ENCODE measurements around the gene CDH26.

The CDH26 gene

DNA sequence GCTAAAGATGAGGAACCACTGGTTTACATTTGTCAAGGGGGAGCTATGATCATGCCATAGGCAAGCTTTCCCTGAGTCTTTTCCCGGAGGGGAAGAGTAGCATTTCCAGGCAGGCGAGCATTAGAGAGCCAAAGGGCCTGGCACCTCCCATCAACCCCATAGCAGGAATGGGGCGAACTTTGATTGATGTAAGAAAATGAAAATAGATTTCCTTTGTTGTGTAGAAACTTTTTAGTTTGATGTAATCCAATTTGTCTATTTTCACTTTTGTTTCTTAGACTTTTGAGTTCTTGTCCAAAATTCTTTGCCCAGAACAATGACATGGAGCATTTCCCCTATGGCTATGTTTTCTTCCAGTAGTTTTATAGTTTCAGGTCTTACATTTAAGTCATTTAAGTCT, 85.2 kb downstream of the CDH26 start:
- no peak for TF ChIP-seq CTCF (IDR thresholded peaks at IDR 0.05)

DNA sequence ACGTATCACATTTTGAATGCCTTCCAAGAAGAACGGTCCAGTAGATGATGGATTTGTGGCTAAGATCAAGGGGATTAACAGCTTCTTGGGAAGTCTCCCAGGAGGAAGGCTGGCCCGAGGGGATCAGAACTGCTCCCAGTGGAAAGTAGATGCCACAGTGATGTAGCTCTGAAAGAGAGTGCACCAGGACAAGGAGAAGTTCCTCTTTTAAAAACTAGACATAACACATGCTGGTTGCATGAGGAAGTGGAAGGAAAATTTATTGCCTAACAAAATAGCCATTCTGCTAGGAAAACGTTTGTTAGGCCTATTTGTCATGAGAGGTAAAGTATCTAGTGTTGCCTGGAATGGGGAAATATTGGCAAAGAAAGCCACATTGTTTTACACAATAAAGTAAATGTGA, 87.8 kb downstream of the CDH26 start:
- no peak for TF ChIP-seq CTCF (IDR thresholded peaks at IDR 0.05)

- no peak for TF ChIP-seq CTCF (IDR thresholded peaks at IDR 0.05)
Measured at GRCh38 chr20:60046436-60046835, 88.2 kb downstream of the CDH26 start.

DNA sequence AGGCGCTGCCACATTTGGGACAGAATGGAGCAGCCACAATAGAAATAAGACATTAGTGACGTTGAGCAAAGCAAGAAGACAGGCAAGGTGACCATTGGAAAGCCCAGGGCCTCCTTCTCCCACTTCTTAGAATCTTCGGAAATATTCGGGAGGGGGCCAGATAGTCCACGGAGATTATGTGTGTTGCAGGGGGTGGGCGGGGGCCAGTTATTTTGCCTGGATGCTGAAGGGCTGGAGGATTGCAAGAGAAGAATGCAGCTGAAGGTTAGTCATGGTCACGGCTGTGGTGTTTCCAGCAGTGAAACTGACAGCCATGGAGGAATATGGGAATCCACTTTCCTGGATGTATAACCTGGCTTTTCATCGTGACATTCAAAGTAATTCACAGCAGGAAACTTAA, 88.6 kb downstream of the CDH26 start:
- no peak for TF ChIP-seq CTCF (IDR thresholded peaks at IDR 0.05)

- TF ChIP-seq CTCF (IDR thresholded peaks at IDR 0.05): no peak
Measured at GRCh38 chr20:60048634-60049521, 90.7 kb downstream of the CDH26 start.

- TF ChIP-seq CTCF (IDR thresholded peaks at IDR 0.05): no peak
Measured at GRCh38 chr20:60049601-60050000, 91.4 kb downstream of the CDH26 start.

DNA sequence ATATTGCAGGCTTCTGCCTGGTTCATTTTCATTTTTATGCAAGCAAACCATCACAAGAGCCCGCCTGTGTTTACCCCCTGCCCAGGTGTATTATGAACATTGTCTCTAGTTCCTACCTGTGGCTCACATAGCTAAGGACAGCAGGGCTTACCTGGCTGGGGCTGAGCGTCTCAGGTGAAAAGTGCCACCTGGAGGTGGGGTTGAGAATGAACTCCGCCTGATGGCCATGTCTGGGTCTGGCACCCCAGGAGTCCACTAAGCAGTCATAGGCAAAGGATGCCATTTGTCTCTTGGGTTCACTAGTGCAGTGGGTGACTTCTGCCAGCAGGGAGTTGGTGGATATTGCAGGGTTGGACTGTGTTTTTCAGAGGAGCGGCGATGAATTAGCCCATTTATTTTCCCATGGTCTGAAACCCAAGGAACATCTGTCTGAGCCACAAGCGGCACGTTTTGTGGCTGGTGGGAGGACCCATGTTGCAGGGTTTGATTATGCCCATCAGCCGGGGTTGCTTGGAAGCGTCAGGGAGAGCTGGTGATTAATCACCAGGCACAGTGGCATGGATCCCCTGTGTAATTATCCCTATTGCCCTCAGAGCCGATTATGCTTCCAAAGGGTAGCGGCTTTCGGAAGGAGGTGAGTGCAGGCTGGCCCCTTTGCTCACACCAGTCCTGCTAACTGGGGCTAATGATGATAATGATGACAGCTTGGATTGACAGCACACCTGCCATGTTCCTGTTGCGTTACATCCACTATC, 92.1 kb downstream of the CDH26 start:
- peak; percentile 40 for TF ChIP-seq CTCF (IDR thresholded peaks at IDR 0.05)
